ENCODE data around the gene HMSD.

- no peak for TF ChIP-seq CTCF (IDR thresholded peaks at IDR 0.05; ENCODE audit: low read length)
- no peak for TF ChIP-seq EZH2 (IDR thresholded peaks at IDR 0.05; ENCODE audit: borderline replicate concordance, low read length)
These were observed 31.9 kb downstream of the HMSD start for GRCh38 chr18:63980896-63981460.
